CD4-positive, alpha-beta T cell treated with Interleukin-12 subunit alpha and Interleukin-12 subunit beta, for 1 hour (primary cell): ENCODE measurements around the gene ZNF416.

Experiments used
- DNase-seq: peaks from one replicate; pipeline ENCODE4 v3.0.0-alpha.2; 2020

ZNF416 gene

DNA sequence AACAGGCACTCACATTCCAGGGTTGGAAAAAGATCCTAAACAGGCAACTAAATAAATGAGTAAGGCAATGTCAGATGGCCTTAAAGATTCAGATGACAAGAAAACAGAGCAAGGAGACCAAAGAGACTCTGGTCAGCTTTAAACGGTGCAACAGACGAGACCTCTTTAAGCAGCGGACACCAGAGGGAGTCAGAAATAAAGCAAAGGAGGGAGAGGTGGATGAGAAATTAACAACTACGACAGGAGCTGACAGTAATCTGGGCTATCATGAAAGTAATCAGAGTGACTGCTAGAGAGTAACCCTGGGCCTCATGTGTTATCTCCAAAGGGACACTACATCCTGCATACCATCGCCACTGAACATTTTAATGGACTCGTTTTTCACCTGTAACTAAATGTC lies 20.2 kb downstream of the ZNF416 start:
- no peak for DNase-seq

GRCh38 chr19:57557659-57558058 lies 21.1 kb downstream of the ZNF416 start:
- no peak for DNase-seq

DNA sequence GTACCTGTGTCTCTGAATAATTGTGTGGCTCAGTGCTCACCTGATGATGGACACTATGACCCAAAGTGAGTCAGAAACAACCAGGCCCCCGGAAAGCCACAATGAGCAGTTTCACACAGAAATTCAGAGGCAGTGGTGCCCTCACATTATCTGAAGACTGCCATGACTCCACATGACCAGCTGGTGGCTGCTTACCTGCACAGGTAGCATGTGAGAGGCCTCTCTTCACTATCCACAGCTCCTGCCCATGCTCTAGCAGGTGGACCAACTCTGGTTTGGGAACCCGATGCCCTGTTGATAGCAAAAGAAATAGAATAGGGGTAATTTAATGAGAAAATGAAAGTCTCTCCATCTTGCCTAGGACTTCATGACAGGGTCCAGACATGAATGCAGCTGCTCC lies 26.3 kb downstream of the ZNF416 start:
- no peak for DNase-seq

DNA sequence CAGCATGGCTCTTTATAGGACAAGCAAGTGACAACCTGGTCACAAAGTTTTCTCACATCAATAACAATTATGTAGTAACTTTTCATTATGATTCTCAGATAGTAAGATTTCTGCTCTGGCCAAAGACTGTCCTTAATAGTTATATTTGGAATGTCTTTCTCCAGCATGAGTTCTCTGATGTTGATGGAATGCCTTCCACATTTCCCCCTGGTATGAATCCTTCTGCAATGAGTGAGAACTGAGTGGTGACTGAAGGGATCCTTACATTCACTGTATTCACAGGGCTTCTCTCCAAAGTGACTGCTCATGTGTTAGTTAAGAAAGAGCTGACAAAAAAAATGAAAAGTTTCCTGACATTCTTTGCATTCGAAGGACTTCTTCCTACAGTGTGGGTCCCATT lies 32.2 kb downstream of the ZNF416 start:
- DNase-seq: no peak

DNA sequence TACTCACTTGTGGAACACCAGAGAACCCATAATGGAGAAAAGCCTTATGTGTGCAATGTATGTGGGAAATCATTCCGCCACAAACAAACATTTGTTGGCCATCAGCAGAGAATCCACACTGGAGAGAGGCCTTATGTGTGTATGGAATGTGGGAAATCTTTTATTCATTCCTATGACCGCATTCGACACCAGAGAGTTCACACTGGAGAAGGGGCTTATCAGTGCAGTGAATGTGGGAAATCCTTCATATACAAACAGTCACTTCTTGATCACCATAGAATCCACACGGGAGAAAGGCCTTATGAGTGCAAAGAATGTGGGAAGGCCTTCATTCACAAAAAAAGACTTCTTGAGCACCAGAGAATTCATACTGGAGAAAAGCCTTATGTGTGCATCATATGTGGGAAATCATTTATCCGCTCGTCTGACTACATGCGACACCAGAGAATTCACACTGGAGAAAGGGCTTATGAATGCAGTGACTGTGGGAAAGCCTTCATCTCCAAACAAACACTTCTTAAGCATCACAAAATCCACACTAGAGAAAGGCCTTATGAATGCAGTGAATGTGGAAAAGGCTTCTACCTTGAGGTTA lies 40.7 kb downstream of the ZNF416 start:
- DNase-seq: no peak

DNA sequence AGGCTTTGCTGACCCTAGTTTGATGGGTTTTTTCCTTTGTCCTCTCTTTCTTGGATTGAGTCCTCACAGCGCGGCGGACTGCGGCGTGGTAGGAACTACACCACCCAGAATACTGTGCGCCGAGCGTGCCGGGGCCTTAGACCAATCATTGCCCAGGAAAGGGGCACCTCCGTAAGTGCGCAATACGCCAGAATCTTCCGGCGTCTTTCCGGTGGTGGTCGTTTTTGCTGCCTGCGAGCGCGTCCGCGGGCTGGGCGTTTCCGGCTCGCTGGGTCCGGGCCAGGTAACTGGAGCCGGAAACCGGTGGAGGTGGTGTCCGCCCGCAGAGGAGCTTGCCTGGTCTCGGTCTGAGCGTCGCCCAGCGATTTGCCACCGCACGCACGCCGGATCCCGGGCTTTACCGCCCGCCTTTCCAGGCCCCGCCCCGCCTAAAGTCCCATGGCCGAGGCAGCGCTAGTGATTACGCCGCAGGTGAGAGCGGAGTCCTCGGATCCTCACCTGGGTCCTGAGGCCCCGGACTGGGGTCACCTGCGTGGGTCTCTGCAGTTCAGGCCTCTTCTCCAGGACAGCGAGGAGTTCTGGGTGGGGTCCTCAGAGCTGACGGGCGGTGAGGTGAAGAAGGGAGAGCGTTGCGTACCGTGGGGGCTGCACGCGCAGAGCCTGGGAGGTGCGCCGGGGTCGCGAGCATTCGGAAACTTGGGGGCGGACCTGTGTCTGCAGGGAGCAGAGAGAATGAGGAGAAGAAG lies 51.4 kb downstream of the ZNF416 start, which contains the start of gene ZNF549:
Gene ZNF549 (plus strand): TSS at position 221 of the 746 bp plus-strand sequence. CDS start 218 bp downstream, at position 439.
- peak; percentile 92 for DNase-seq
